Activated CD8-positive, alpha-beta memory T cell treated with anti-CD3 and anti-CD28 coated beads, Interleukin-2, amount 50 U/mL, for 1 hour (primary cell): ENCODE measurements around the gene HGFAC.

Experiments used
- DNase-seq: peaks from one replicate; pipeline ENCODE4 v3.0.0-alpha.2; 2020; ENCODE audit errors: extremely low read depth

Gene HGFAC

DNA sequence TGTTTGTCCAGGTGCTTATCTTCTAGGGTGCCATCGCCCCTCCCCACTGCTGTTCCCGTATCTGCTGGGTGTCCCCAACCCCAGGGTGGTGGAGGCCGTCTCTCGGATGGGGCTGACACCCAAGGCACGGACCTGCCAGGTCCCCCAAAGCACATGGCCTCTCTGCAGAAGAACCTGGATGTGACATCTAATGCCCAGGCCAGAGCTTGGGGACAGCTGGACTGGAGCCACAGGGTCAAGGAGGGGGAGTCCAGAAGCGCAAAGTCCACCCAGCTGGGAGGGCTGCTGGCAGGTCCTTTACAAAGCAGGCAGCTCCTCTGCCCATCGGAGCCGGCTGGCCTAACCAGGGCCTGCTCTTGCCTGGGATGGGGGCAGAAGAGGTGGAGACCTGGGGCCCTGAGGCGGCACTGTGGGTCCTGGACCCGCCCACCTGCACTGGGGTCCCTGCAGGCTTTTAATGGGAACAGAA is 20.6 kb downstream of the HGFAC start:
- DNase-seq: no peak

DNA sequence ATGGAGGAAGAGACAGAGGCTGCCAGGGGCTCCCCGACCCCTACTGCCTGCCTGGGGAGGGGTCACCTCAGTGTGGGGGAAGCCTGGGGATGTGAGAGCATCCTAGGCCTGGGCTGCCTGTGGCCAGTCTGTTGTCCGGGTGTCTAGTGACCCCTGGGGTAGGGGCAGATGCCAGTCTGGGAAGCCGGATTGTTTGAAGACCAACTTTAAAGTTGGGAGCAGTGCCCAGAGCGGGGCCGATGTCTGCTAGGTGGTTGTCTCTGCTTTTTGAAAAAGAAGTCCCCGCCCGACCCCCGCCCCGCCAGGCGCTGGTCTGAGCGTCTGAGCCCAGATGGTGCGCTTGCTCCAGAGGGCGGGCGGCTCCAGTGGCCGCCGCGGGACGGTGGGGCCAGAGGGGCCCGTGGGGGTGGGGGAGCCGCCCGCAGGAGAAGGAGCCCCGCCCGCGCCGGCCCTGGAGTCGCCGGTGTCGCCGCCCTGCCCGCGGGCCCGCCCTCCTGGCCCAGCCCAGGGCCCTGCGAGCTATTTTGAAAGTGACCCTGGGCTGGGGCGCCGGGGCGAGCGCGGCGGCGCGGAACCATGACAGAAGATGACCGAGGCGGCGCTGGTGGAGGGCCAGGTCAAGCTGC is 21.1 kb downstream of the HGFAC start, which contains the start of gene DOK7:
DOK7 (plus strand) TSS at position 517 of the 626 bp plus-strand sequence; CDS start at position 587, 70 bp downstream.
- DNase-seq: no peak

DNA sequence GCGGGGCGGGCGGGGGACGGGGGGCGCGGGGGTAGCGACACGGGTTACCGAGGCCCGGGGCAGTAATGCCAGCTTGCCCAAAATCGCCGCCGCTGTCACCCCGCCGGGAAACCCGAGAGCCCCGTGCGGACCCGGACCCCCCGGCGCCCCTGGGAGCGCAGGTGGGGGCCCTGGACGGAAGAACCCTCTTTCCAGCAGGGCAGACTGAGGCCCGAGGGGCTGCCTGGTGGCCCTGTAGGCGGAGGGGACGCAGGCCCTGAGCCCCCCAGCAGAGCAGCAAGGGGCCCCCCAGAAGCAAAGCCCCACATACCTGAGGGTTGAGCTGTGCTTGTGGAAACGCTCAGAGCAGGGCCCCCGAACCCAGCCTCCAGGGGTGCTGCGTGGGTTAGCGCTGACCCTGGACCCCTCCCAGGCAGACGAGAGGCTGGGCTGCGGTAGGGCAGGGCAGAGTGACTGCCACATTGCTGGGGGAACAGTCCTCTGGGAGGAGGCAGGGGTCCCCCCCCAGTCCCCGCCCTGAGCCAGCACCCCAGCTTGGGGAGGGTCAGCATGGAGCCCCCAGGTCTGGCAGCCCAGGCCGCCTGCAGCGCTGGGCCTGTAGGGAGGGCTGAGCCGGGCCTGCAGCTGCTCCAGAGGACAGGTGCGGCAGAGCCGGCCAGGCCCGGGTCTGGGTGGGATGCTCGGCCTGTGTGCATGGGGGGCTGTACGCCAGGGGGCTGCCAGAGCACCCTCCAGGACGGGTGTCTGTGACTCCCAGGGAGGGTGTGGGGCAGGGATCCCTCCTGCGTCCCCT is 22.0 kb downstream of the HGFAC start:
- DNase-seq: no peak

DNA sequence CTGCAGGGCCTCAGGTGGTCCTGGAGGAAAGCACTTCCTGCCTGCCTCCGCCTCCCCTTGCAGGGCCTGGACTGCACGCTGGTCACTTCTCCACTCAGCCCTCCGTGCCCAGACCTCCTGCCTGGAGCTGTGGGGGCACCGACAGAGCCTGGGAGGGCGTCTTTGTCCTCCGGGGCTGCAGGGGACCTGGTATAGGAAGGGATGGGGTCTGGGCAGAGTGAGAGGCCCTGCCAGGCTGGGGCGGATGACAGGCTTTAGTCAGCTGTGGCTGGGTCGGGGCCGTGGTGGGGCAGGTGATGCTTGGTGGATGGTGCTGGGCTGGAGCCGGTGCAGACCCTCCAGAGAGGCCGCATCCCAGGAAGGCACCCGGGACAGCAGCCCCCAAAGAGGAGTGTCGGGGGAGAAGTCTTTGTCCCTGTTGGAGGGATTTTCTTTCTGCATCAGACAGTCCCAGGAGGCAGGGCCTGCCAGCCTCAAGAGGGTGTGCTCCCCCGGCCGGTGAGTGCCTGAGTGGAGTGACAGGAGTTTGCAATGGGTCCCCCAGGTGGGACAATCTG is 22.7 kb downstream of the HGFAC start:
- no peak for DNase-seq

DNA sequence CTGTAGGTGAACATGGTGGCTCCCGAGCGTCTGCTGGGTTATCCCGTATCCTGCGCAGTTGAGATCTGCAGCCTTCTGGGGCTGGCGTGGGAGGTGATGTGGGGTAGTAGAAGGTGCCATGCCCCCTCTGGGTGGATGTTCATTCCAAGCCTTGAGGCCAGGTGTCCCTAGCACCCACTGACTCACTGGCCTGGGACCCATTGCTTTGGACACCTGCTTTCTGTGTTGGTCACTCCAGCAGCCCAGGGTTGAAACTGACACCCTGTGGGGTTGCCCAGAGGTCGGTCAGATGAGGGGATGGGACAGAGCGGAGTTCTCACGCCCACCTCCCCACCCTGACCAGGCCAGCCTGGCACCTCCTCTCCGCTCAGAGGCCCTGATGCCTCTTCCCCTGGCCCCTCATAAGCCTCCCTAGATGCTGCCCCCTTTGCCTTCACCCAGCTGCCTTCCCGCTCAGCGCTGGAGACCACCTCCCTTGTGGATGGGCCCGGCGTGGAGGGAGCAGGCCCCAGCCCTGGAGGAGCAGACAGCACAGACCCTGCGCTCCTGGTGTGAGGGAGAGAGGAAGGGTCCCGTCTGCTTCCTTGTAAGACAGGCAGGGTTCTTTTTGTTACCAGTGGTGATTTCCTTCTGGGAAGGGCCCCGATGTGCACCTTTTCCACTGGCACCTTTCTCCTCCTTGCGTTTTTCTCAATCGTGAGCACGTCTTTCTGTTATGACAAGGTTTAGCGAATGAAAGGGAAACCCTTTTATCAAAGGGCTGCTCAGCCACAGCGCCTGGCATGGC is 23.3 kb downstream of the HGFAC start:
- DNase-seq: no peak

DNA sequence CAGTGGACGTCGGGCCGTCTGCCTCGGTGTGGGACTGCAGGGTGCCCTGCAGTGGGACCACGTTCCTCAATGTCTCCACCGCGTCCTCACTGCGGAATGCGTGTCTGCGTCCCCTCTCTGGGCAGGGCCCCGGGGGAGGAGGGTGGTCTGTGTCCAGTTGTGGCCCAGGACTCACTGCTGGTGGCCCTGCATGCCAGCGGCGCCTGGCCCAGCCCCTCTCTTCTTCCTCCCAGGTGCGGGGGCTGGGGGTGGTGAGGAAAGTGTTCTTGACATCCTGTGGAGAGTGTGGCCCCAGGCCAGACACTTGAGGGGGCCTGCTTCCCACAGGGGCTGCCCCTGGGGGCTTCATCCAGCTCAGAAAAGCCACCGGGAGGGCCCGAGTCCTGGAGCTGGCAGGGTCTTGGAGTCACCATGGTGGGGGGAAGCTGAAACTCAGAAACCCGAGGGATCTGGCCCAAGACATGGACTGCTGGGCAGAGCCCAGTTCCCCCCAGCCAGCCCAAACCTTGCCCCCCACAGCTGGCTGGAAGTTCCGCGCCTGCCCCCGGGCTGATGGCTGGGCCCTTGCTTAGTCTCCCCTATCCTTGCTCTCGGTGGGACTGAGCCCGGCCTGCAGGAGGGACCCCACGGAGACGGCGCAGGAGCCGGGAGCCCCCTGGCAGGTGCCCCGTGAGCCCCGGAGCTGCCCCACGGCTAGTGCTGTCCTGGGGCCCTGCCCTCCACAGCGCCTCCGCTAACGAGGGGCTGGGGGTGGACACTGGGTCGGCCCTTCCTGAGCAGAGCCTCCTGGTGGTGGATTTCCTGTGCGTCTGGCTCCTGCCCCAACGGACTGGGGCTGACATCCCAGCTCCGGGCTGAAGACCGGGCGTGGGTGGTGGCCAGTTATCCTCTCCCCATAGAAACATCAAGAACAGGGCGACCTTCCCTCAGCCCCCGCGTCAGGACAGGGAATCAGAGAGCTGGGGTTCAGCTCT is 24.2 kb downstream of the HGFAC start:
- no peak for DNase-seq

DNA sequence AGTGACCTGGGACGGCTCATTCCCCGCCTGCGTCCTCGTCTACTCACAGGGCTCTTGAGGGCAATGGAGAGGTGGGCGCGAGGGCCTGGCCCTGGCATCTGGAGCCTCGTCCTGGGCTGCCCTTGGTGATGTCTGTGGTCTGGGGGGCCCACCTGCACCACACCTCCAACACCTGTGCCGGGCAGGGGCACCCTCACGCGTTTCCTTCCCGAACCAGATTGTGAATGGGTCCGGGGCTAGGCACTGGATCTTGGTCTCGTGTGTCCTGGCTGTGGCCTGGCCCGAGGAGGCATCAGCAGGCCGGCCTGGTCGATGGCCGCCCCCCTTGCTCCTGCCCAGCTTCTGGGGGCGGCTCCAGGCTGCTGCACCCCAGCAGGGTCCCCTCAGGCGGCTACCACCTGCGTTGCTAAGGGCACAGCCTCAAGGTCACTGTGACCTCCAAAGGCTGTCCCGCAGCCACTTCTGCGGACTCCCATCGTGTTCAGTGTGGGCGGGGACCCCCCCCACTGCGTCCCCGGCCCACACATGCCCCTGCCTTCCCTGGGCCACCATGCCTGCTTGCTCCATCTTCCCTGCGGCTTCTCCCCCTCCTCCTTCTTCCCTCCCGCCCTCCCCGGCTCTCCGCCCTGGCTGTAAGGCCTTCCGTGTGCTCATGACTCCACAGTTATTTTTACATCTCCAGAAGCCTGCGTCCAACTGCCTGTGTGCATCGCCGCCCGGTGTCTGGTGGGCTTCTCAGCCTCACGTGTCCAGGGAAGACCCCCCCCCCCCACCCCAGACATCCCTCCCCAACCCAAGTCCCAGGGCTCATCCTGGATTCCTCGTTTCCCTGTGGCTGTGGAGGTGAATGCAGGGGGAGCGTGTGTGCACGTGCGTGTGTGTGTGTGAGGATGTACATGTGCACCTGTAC is 25.2 kb downstream of the HGFAC start:
- DNase-seq: no peak

DNA sequence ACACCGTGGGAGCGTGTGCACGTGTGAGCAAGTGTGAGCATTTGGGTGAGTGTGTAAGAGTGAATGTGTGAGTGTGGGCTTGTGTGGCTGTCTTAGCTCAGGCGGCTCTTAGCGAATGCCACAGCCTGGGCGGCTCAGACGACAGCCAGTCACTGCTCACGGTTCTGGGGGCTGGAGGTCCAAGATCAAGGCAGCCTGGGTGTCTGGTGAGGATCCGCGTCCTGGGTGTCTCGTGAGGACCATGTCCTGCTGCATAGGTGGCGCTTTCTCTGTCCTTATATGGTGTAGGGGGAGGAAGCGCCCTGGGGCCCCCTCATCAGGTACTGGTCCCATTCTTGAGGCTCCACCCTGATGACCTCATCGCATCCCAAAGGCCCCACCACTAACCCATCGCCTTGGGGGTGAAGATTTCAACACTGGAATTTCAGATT is 25.8 kb downstream of the HGFAC start:
- no peak for DNase-seq

DNA sequence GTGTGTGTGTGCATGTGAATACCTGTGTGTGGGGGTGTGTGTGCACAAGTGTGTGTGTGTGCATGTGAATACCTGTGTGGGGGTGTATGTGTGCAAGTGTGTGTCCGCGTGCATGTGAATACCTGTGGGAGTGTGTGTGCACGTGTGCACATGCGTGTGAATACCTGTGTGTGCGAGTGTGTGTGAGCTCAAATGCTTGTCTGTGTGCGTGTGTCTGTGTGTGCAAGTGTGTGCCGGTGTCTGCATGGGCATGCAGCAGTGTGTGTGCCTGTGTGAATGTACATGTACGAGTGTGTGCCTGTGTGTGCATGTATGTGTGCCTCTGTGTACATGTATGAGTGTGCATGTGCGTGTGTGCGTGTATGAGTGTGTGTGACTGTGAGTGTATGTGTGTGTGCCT is 26.4 kb downstream of the HGFAC start:
- no peak for DNase-seq

DNA sequence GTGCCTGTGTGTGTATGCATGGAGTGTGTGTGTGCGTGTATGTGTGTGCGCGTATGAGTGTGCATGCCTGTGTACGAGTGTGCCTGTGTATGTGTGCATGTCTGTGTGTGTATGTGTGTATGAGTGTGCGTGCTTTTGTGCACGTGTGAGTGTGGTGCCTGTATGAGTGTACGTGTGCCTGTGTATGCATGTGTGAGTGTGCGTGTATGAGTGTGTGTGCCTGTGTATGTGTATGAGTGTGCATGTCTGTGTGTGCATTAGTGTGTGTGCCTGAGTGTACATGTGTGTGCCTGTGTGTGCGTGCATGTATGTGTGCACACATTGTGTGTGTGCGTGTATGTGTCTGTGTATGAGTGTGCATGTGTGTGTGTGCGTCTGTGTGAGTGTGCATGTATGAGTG is 27.0 kb downstream of the HGFAC start:
- no peak for DNase-seq

DNA sequence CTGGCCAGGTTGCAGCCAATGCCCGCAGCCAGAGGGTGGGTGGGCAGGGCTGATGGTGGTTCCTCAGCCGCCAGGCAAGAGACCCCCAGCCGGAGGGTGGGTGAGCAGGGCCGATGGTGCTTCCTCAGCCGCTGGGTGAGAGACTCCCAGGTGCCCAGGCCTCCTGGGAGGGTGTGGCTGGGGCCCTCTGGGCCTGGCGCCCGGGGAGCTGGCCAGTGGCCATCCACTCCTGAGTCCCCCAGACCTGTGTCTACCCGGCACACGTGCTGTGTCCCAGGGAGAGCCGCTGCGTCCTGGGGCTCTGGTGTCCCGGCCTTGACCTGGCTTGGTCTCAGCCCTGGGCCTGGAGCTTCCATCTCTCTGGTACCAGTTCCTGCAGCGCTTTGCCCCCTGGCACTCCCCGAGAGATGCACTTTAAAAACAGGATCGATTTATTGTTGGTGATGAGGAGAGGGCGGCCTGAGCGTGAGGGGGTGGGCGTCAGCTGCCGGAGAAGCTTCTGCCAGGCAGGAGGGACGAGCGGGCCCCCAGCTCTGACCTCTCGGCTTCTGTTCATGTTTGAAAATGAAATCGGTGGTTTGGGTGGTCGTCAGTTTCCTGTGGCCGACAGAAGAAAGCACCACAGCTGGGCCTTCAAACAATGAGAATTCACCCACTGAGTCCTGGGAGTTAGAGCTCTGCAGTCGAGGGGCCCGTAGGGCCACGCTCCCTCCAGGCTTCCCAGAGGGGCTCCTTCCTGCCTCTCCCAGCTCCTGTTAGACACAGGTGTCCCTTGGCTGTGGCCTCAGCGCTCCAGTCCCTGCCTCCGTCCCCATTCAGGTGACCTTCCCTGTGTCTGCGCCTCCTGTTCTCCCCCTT is 27.8 kb downstream of the HGFAC start:
- no peak for DNase-seq

DNA sequence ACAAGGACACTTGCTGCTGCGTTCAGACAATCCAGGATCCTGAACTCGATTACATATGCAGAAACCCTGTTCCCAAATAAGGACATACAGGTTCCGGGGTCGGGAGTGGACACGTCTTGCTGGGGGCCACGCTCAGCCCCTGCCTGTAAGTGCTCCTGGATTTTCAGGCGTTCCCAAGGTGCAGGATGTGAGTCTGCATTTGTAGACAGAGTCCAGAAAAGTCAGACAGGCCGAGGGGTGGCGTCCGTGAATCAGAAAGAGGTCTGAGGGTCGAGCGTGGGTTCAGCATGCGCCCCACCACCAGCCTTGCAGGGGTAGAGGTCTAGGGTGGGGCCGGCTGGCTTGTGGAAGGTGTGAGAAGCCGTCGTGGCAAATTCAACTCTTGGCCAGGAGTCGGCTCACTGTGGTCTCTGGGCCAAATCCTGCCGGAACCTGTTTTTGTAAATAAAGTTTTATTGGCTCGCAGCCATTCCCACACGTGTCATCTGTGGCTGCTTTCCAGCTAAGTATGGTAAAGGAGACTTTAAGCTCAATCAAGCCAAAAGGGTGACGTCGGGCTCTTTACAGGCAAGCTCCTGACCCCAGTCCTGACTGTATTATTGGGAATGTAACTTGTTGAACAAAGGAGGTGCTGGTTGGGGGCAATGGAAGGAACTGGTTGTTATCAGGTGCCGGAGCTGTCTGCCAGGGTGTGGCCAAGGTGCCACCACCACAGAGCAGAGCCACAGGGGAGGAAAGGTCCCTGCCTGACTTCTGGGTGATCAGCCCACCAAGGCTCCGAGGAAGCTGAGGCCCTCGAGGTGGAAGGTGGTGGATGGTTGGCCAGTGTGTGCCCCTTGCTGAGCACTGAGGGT is 28.7 kb downstream of the HGFAC start:
- no peak for DNase-seq

DNA sequence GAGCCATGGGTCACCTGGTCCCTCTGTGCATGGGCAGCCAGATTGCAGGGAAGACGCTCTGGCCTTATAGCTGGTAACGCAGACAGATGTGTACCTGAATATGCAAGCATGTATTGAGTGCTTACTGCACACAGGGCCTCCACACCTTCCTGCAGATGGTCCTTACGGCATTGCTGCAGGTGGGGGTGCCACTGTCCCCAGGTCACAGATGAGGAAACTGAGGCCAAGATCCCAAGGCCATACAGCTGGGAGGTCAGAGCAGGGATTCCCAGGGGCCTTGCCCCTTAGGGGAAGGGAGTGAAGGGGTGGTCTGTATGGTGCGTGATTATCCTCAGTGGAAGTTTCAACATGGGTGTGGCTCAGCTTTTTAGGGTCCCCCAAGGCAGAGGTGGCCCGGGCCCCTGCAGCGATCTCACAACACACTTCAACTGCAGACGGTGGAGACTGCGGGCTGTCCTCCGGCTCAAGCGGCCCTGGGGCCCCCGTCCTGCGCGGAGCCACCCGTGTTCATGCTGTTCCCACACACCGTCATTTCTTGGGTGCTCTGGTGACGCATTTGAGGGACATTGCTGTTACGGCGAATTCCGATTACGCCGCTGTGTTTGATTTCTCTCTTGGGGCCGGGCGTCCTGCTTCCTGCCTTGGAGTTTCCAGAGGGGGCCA is 29.5 kb downstream of the HGFAC start:
- no peak for DNase-seq

DNA sequence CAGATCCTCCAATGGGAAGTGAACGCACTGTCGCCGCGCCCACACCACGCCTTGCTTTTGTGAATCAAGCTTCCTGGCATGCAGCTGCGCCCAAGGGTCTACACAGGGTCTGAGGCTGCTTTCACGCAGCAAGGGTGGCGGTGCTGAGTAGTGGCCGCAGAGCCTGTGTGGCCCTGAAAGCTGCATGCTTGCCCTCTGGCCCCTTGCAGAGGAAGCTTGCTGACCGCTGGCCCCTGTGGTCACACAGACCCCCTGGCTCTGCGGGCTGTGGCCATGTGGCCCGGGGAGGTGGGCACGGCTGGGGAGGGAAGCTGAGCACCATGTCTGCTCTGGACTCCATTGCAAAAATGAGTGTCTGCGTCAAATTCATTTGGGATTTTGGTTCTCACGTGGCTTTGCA is 30.1 kb downstream of the HGFAC start:
- no peak for DNase-seq

DNA sequence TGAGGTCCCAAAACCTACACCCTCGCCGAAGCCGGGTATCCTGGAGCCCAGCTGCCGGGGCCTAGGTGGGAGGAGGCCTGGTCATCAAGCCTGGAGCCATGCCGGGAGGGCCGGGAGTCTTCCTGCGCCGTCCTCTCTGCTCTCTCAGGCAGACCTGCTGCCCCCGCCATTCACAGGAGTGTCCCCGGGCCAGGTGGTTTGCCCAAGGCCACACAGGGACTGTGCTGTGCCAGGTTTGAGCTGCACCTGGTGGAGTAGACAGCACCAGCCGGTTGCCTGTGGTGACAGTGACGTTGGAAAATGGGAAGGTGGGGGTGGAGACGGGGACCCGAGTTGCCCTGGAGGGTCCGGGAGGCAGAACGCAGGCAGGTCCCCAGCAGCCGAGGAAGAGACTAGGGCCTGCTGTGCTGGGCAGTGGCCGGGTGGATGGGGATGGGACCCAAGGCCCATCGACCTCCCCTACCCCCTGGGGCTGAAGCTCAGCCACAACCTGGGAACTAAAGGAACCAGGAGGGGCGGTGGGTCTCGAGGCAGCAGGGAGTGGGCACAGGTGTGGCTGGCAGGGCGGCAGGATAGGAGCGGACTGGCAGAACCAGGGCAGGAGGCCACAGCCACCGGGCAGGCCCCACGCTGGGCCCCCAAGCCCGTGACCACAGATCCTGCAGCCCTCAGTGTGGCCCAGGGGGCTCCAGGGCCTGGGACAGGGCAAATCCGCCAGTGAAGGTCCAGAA is 30.8 kb downstream of the HGFAC start:
- no peak for DNase-seq

DNA sequence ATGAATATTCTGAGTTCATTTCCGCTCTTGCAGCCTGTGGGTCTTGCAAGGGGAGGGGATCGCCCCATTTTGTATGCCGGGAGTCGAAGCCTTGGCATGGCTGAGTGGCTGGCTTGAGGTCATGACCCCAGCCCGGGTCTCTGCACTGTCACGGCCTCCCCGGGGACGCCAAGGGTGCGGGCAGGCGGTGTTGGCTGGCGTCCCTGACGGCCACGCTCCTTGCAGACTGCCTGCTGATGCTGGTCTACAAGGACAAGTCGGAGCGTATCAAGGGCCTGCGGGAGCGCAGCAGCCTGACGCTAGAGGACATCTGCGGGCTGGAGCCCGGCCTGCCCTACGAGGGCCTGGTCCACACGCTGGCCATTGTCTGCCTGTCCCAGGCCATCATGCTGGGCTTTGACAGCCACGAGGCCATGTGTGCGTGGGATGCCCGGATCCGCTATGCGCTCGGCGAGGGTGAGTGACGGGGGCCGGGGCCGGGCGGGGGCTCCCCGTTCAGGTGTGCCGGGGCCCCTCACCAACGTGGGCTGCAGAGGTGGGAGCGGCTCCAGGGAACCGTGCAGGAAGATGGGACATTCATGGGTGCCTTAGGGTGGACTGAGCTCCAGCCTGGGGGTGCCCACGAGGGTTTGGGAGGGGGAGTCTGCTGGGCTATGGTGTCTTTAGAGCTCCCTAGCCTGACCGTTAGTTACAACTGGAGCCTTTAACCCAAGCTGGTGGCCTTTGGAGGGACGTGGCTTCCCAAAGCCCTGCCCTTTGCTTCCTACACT is 31.6 kb downstream of the HGFAC start:
- no peak for DNase-seq
